Sigmoid colon (tissue), 4 donors: Measurements from ENCODE around the gene CDKN1A.

Source experiments
- CTCF ChIP-seq, 4 experiments: fragments of 450-650 bp in 3 of 4; fragments of 200-600 bp in 1 of 4; IDR thresholded peaks; one replicate each; pipeline ENCODE4 v1.5.1; 2016 to 2019; ENCODE audit warnings: antibody characterized with exemption in 4 of 4, mild to moderate bottlenecking in 3 of 4, moderate library complexity in 2 of 4
- EP300 ChIP-seq, 4 donors: sonication (generic); formaldehyde crosslinking; IDR thresholded peaks; one replicate each; pipeline ENCODE4 v1.6.1; 2017; ENCODE audit warnings: antibody characterized with exemption in 4 of 4
- POLR2A ChIP-seq, 2 donors: fragments of 450-650 bp; IDR thresholded peaks; one replicate each; pipeline ENCODE4 v1.6.1; 2016; ENCODE audit warnings: antibody characterized with exemption in 2 of 2, mild to moderate bottlenecking in 2 of 2, moderate library complexity in 2 of 2
- POLR2AphosphoS5 ChIP-seq, 4 donors: sonication (generic); formaldehyde crosslinking; IDR thresholded peaks; one replicate each; pipeline ENCODE4 v1.6.1; 2017; ENCODE audit warnings: antibody characterized with exemption in 4 of 4

DNA sequence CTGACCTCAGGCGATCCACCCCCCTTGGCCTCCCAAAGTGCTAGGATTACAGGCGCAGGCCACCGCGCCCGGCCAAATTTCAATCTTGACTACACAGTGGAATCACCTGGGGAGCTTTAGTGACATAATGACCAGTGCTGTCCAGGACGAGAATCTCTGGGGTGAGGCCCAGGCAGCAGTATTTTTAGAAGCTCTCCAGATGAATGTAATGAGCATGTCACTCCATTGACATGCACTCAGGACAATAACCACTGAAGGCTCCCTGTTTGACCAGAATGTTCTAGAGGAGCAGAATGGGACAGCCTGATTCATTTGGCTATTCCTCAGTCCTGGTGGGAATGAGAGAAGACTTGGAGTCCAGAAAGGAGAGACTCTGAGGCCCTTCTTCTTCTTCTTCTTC, 45.1 kb upstream of the CDKN1A start:
- TF ChIP-seq POLR2AphosphoS5 (IDR thresholded peaks at IDR 0.05) (no peak), CTCF (IDR thresholded peaks at IDR 0.05) (no peak), POLR2A (IDR thresholded peaks at IDR 0.05) (no peak), EP300 (IDR thresholded peaks at IDR 0.05) (no peak)
